ENCODE results near the gene DVL3. TPM values are rescaled to one million over a fixed set of nuclear protein-coding genes. Genes with fewer than 3 reads are reported as not detected.

Gene DVL3
- total RNA-seq, 4 donors from 2014 or later, result 45.2 to 86.5 (median 66.1) TPM

- Histone ChIP-seq H3K27ac (no peak overlapping the region), H3K4me3 (no peak overlapping the region), H3K36me3 (peaks cover 3 to 92% (median 41%) of the 10 kb centered on the region in 3 donors), H3K4me1 (peaks cover 0 to 8% (median 0%) of the 10 kb centered on the region in 4 donors), H3K27me3 (no peaks in the 10 kb centered on the region), H3K9me3 (no peaks in the 10 kb centered on the region)
- 69 to 74% methylated on average over 8 to 9 of the region's 9 CpGs for WGBS, 2 donors
- DNase-seq (ENCODE audit: low spot score in 2 of 2), result no peak
- no peak for TF ChIP-seq EP300 (IDR thresholded peaks at IDR 0.05)
- no peak for TF ChIP-seq CTCF (IDR thresholded peaks at IDR 0.05)
- no peak for TF ChIP-seq POLR2A (IDR thresholded peaks at IDR 0.05)
These were observed 13.4 kb downstream of the DVL3 start for GRCh38 chr3:184168363-184169120.

- TF ChIP-seq EP300 (IDR thresholded peaks at IDR 0.05) (no peak), CTCF (IDR thresholded peaks at IDR 0.05) (no peak), POLR2A (IDR thresholded peaks at IDR 0.05) (no peak)
- DNase-seq (ENCODE audit: low spot score in 2 of 2), result no peak
- H3K27ac ChIP-seq, result no peak overlapping the region
- no peaks in the 10 kb centered on the region for H3K27me3 ChIP-seq
- WGBS, 2 donors, result 85 to 90% methylated on average over 43 to 53 of the region's 66 CpGs
- H3K36me3 ChIP-seq, result peaks cover 3 to 75% (median 29%) of the 10 kb centered on the region in 3 donors
- H3K9me3 ChIP-seq, result no peaks in the 10 kb centered on the region
- H3K4me1 ChIP-seq, result peaks cover 0 to 11% (median 2%) of the 10 kb centered on the region in 4 donors
- H3K4me3 ChIP-seq, result no peak overlapping the region
These were observed 15.0 kb downstream of the DVL3 start for GRCh38 chr3:184169896-184170875.

GRCh38 chr3:184171562-184171961 lies 16.4 kb downstream of the DVL3 start:
- no peak overlapping the region for H3K4me3 ChIP-seq
- no peaks in the 10 kb centered on the region for H3K27me3 ChIP-seq
- no peak overlapping the region for H3K27ac ChIP-seq
- no peak for TF ChIP-seq EP300 (IDR thresholded peaks at IDR 0.05)
- TF ChIP-seq POLR2A (IDR thresholded peaks at IDR 0.05), result no peak
- no peak for TF ChIP-seq CTCF (IDR thresholded peaks at IDR 0.05)
- no peak for DNase-seq (ENCODE audit: low spot score in 2 of 2)
- no peaks in the 10 kb centered on the region for H3K9me3 ChIP-seq
- H3K36me3 ChIP-seq, result peaks cover 3 to 62% (median 20%) of the 10 kb centered on the region in 3 donors
- 69 to 77% methylated on average over 9 of the region's 9 CpGs for WGBS, 2 donors
- H3K4me1 ChIP-seq, result peaks cover 0 to 23% (median 12%) of the 10 kb centered on the region in 4 donors

- no peak for TF ChIP-seq EP300 (IDR thresholded peaks at IDR 0.05)
- TF ChIP-seq POLR2A (IDR thresholded peaks at IDR 0.05), result no peak
- TF ChIP-seq CTCF (IDR thresholded peaks at IDR 0.05), result no peak
- H3K9me3 ChIP-seq, result no peaks in the 10 kb centered on the region
- peaks cover 0 to 35% (median 24%) of the 10 kb centered on the region in 4 donors for H3K4me1 ChIP-seq
- no peaks in the 10 kb centered on the region for H3K27me3 ChIP-seq
- H3K36me3 ChIP-seq, result peaks cover 3 to 57% (median 18%) of the 10 kb centered on the region in 3 donors
- WGBS, 2 donors, result 82 to 87% methylated on average over 5 of the region's 5 CpGs
- no peak overlapping the region for H3K27ac ChIP-seq
- DNase-seq (ENCODE audit: low spot score in 2 of 2), result no peak
- H3K4me3 ChIP-seq, result no peak overlapping the region
These were observed 17.6 kb downstream of the DVL3 start for GRCh38 chr3:184172681-184173373.
